RWPE1 (cell line): ENCODE data around the gene UNC5B.

ENCODE experiments used
- CTCF ChIA-PET: fragments of 350-600 bp; sonication (Branson Sonifier 250); formaldehyde crosslinking; extraction: SDS; loops from one replicate; lab custom pipeline; 2021; lab: Yijun Ruan, JAX
- POLR2A ChIA-PET: fragments of 400-600 bp; formaldehyde crosslinking; extraction: SDS; loops from one replicate; lab custom pipeline; 2020; ENCODE audit warnings: antibody characterized with exemption; ENCODE audit not compliant: low non-redundant PET; lab: Yijun Ruan, JAX
- DNase-seq: peaks from one replicate; pipeline ENCODE4 v3.0.0; 2012; ENCODE audit warnings: low spot score
- H3K27ac ChIP-seq: fragments of 450-650 bp; 2 replicates; pipeline ENCODE4 v1.5.1; 2017
- TF ChIP-seq, protein P1 (sequence below): fragments of 450-650 bp; conservative IDR thresholded peaks from 2 replicates; pipeline ENCODE4 v1.5.1; 2017; ENCODE audit warnings: low read depth, mild to moderate bottlenecking

The UNC5B gene

DNA sequence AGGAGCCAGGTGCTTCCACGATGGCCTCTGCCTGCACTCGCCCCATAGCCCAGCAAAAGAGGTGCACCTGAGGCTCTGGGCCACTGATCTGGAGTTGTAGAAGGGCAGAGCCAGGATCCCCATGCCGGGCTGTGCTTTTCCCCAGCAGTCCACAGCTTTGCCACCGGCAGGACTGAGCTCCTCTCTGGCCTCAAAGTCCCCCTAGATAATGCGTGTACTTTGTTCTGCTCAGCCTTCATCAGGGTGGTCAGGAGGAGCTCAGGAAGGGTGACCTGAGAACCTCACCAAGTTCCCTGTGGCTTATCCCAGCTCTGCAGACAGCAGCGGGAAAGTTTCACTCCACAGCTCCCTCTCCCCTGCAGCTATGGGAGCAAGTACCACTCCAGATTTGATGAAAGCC is 27.9 kb upstream of the UNC5B start:
- H3K27ac ChIP-seq = no peak overlapping the region
- POLR2A ChIA-PET = no interaction called here
- DNase-seq = no peak
- TF ChIP-seq, protein P1, sequence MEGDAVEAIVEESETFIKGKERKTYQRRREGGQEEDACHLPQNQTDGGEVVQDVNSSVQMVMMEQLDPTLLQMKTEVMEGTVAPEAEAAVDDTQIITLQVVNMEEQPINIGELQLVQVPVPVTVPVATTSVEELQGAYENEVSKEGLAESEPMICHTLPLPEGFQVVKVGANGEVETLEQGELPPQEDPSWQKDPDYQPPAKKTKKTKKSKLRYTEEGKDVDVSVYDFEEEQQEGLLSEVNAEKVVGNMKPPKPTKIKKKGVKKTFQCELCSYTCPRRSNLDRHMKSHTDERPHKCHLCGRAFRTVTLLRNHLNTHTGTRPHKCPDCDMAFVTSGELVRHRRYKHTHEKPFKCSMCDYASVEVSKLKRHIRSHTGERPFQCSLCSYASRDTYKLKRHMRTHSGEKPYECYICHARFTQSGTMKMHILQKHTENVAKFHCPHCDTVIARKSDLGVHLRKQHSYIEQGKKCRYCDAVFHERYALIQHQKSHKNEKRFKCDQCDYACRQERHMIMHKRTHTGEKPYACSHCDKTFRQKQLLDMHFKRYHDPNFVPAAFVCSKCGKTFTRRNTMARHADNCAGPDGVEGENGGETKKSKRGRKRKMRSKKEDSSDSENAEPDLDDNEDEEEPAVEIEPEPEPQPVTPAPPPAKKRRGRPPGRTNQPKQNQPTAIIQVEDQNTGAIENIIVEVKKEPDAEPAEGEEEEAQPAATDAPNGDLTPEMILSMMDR = no peak
- CTCF ChIA-PET = no interaction called here

- no peak overlapping the region for H3K27ac ChIP-seq
- DNase-seq = no peak
- ChIA-PET CTCF (interaction anchor here (1.0 kb wide), 1 partner anchor 260 kb away, joined by 3 read pairs; no protein-coding TSS in a partner anchor), POLR2A (no interaction called here)
- TF ChIP-seq, protein P1 = no peak
Observed at GRCh38 chr10:71185209-71185608, 27.2 kb upstream of the UNC5B start.

GRCh38 chr10:71187197-71187596 is 25.2 kb upstream of the UNC5B start:
- ChIA-PET POLR2A (interaction anchor here (0.6 kb wide), 1 partner anchor 336 kb away, joined by 7 read pairs; no protein-coding TSS in a partner anchor), CTCF (interaction anchor here (0.6 kb wide), 1 partner anchor 336 kb away, joined by 3 read pairs; no protein-coding TSS in a partner anchor)
- no peak overlapping the region for H3K27ac ChIP-seq
- TF ChIP-seq, protein P1 = no peak
- no peak for DNase-seq

- ChIA-PET POLR2A (interaction anchor here (0.6 kb wide), 1 partner anchor 336 kb away, joined by 7 read pairs; no protein-coding TSS in a partner anchor), CTCF (no interaction called here)
- no peak for DNase-seq
- H3K27ac ChIP-seq = no peak overlapping the region
- TF ChIP-seq, protein P1 = no peak
Observed at GRCh38 chr10:71187600-71187999, 24.8 kb upstream of the UNC5B start.

DNA sequence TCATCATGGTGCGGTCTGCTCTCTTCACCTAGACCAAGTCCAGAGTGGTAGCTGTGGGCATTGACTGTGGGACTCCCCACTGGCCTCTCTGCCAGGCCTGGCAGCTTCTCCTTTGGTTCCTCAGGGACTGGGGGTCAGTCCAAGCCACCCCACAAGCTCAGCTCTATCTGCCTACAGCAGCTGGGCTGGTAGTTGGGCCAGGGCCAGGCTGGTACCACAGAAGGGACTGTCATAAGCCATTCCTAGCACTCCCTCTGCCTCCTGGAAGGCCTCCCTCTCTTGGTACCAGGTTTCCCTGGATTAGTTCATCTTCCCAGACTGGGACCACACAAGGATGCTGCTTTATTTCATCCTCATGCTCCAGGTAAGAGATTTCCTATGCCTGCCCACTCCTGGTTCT is 24.2 kb upstream of the UNC5B start:
- POLR2A ChIA-PET = no interaction called here
- DNase-seq = no peak
- TF ChIP-seq, protein P1 = no peak
- H3K27ac ChIP-seq = no peak overlapping the region
- CTCF ChIA-PET = interaction anchor here (0.8 kb wide), 1 partner anchor 20 kb away, joined by 3 read pairs; no protein-coding TSS in a partner anchor

DNA sequence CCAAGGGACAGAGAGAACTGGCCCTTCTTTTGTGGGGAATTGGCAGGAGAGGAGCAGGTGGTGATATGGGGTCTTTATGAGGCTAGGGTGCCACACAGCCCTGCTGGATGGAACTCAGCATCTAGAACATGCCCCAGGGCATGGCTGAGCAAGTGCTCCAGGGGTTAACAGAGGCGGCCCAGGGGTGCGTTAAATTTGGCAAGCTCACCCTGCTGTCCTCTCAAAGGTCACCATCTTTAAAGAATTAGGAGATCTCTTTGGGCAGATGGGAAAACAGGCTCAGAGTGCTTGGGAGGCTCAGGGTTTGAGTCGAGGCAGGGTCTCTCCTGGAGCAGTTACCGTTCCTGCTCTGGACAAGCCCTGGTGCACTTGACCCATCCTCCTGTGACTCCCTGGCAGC is 21.4 kb upstream of the UNC5B start:
- CTCF ChIA-PET = no interaction called here
- no peak overlapping the region for H3K27ac ChIP-seq
- TF ChIP-seq, protein P1 = no peak
- POLR2A ChIA-PET = no interaction called here
- DNase-seq = no peak
